GM12892 (cell line): ENCODE results near the gene TCEA2.

Source experiments
- POLR2A ChIP-seq: IDR thresholded peaks from 2 replicates; pipeline ENCODE4 v1.6.1; 2011; ENCODE audit warnings: low read depth, low read length, control low read depth
- POLR2AphosphoS5 ChIP-seq: IDR thresholded peaks from 2 replicates; pipeline ENCODE4 v1.6.1; 2011; ENCODE audit warnings: low read depth, low read length, control low read depth
- TAF1 ChIP-seq: IDR thresholded peaks from 2 replicates; pipeline ENCODE4 v1.6.1; 2011; ENCODE audit warnings: low read depth, mild to moderate bottlenecking, control low read depth, low read length, borderline replicate concordance

DNA sequence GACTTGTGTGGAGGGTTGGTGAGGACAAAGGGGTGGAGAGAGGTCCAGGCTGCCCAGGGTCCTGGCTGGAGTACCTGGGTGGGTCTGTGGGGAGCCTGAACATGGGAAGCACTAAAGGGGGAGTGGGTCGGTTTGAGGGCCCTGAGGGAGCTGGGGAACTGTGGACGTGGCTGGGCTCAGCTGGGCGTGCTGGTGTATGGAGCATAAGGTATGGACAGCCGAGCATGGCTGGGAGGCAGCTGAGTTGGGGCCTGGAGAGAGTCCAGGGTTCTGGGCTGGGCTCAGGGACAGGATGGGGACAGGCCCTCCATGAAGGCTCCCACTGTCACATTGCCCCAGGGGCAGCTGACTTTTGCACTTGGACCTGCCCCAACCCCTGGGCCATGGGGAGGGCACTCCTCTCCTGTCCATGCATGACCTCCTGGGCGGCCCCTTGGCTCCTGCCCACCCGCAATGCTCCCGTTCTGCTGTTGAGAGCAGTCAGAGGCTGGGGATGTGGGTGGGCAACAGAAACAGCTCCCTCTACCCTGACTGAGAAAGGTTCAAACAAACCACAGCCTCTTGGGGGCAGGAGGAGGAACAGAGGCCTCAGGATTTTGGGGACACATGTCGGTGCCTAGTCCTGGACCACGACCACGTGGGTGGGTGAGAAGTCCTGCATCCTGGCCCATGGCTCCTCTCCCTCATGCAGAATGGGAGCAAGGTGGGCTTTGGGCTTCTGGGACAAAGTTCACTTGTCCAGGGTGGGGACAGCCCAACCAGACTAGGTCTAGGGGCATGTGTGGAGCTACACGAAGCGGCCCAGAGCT lies 22.6 kb upstream of the TCEA2 start:
- TF ChIP-seq POLR2AphosphoS5 (no peak), TAF1 (no peak), POLR2A (peak; percentile 35; the same call in 1 of the 2 replicates)
